NT2/D1 (cell line): ENCODE data around the gene AGPS.

Experiments
- SUZ12 ChIP-seq: IDR thresholded peaks from 2 replicates; pipeline ENCODE4 v1.6.1; 2011; ENCODE audit not compliant: insufficient read length, insufficient read depth; ENCODE audit errors: extremely low read depth
- YY1 ChIP-seq: IDR thresholded peaks from 2 replicates; pipeline ENCODE4 v1.6.1; 2011; ENCODE audit not compliant: insufficient read length, insufficient read depth
- ZNF274 ChIP-seq: IDR thresholded peaks from 2 replicates; pipeline ENCODE4 v1.6.1; 2011; ENCODE audit warnings: mild to moderate bottlenecking, low read depth, low read length

DNA sequence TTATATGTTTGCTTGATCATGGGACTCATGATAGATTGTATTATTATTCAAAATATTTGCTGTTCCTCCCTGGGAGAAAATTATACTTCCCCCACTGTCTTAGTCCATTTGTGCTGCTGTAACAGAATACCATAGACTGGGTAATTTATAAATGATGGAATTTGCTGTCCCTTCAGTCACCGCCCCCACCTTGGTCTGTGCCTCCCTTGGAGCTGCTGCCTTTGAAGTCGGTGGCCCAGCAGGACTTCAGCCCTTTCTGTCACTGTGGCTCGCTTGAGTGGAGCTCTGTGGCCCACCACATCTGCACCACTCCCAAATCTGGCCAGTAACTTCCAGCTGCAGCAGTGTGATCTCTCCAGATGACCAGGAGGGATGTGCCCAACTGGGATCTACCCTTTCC, 200.8 kb downstream of the AGPS start:
- TF ChIP-seq ZNF274 (no peak), YY1 (no peak), SUZ12 (no peak)
